Astrocyte of the spinal cord (primary cell): Measurements from ENCODE around the gene BTAF1.

Source experiments
- DNase-seq: peaks from one replicate; pipeline ENCODE4 v3.0.0; 2011; ENCODE audit warnings: low read depth, low spot score
- H3K4me3 ChIP-seq: 2 replicates; pipeline ENCODE4 v1.5.1; 2011; ENCODE audit warnings: low read depth, mild to moderate bottlenecking, low read length, moderate library complexity
- in situ Hi-C: cut with HindIII; loops from 2 replicates; pipeline ENCODE4 v1.10.0; 2017; ENCODE audit warnings: low sequenced_read_pairs
- TF ChIP-seq, protein P1 (sequence below): IDR thresholded peaks from 2 replicates; pipeline ENCODE4 v1.5.1; 2012; ENCODE audit warnings: low read depth, mild to moderate bottlenecking, low read length, inconsistent platforms

The BTAF1 gene

DNA sequence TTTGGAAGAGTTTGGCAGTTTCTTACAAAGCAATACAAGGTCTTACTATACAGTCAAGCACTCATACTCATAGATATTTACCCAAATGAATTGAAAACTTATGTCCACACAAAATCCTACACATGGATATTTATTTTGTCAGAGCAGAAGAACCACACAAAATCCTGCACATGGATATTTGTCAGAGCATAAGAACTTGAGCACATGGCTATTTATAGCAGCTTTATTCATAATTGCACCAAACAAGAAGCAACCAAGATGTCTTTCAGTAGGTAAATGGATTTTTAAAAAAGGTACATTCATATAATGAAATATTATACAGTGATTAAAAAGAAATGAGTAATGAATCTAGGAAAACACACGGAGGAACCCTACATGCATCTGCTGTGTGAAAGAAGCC lies 115.4 kb downstream of the BTAF1 start:
- in situ Hi-C loops, result no loop called here
- TF ChIP-seq, protein P1, sequence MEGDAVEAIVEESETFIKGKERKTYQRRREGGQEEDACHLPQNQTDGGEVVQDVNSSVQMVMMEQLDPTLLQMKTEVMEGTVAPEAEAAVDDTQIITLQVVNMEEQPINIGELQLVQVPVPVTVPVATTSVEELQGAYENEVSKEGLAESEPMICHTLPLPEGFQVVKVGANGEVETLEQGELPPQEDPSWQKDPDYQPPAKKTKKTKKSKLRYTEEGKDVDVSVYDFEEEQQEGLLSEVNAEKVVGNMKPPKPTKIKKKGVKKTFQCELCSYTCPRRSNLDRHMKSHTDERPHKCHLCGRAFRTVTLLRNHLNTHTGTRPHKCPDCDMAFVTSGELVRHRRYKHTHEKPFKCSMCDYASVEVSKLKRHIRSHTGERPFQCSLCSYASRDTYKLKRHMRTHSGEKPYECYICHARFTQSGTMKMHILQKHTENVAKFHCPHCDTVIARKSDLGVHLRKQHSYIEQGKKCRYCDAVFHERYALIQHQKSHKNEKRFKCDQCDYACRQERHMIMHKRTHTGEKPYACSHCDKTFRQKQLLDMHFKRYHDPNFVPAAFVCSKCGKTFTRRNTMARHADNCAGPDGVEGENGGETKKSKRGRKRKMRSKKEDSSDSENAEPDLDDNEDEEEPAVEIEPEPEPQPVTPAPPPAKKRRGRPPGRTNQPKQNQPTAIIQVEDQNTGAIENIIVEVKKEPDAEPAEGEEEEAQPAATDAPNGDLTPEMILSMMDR, result no peak
- DNase-seq, result no peak
- no peak overlapping the region for H3K4me3 ChIP-seq

DNA sequence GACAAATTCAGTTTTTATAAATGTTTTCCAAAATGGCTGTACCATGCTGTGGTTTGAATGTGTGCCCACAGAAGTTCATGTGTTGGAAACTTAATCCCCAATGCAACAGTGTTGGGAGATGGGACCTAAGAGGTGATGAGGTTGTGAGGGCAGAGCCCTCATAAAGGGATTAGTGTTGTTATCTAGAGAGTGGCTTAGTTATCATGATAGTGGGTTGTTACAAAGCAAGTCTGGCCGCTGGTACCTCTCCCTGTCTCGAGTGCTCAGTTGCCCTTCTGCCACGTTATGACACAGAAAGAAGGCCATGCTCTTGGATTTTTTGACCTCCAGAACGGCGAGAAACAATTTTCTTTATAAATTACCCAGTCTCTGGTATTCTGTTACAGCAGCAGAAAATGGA lies 119.0 kb downstream of the BTAF1 start:
- H3K4me3 ChIP-seq, result no peak overlapping the region
- DNase-seq, result no peak
- in situ Hi-C loops, result no loop called here
- TF ChIP-seq, protein P1, result no peak

DNA sequence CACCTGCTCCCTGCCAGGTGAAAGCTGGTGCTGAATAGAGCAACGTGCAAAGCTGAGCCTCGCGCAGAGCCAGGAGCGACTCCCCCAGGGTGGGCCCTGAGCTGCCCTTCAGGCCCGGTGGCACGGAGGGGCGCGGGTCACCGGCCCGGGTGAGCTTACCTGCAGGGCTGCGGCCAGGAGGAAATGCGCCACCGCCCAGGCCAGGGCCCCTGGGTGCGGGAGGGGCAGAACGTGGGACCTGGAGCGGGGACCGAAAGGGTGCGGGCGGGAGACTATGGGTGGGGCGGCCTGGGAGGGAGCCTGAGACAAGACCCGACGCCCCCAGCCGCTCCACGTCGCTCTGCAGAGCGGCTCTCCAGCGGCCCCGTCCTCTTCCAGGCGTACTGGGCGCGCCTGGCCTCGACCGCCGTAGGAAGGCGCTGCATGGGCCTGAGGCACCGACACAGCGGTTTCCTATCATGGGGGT lies 122.1 kb downstream of the BTAF1 start:
- H3K4me3 ChIP-seq, result no peak overlapping the region
- in situ Hi-C loops, result no loop called here
- no peak for DNase-seq
- TF ChIP-seq, protein P1, result no peak

DNA sequence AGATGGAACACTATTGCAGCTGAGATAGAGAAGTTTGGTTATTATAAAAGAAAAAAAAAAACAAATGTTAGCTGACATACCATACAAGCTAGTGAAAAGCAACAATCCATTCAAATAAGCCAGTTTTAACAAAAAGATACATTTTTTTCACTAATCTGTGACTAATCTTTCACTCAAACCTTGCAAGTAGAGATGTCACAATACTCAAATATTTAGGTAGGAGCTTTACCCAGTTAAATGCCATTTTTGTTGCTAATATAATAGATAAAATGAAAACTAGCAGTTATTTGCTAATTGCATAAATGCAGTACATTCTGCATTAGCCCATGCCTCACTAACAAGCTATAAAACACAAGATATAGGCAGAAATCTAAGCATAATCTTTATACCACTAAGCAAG lies 123.6 kb downstream of the BTAF1 start:
- no peak for DNase-seq
- TF ChIP-seq, protein P1, result no peak
- no peak overlapping the region for H3K4me3 ChIP-seq
- in situ Hi-C loops, result no loop called here

DNA sequence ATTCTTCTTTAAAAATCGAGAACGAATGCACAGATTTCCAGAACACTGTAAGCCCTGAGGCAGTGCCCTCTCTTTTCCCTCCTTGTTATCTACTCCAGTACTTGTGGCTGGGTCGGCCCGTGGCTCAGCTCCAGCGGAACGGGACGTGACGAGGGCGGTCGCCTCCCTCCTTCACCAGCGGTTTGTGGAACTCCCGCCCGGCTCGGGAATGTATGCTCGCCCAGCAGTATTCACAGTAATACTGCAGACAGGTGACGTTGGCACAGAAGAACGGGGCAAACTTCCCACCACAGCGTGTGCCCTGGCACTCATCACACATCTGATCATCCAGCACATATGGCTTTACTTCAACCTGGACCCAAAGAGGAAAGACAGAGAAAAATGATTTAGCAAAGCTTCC lies 128.5 kb downstream of the BTAF1 start:
- TF ChIP-seq, protein P1, result no peak
- no peak overlapping the region for H3K4me3 ChIP-seq
- no peak for DNase-seq
- in situ Hi-C loops, result no loop called here

DNA sequence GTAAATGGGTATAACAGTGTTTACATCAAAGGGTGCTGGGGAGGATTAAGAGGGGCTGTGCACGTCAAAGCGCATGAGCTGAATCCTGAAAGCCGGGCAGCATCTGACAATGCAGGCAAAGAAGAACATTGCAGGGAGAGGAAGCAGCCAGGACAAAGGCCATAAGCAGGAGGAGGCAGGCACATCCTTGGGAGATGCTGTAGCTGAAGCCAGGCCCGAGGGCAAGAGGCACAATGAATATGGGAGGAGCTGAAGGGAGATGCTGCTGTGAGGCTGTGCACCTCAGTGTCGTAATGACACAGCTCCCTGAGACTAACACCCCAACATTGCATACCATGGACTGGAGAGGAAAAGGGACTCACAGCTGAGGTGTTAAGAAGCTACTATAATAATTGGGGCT lies 129.2 kb downstream of the BTAF1 start:
- no peak for DNase-seq
- in situ Hi-C loops, result no loop called here
- TF ChIP-seq, protein P1, result no peak
- no peak overlapping the region for H3K4me3 ChIP-seq

DNA sequence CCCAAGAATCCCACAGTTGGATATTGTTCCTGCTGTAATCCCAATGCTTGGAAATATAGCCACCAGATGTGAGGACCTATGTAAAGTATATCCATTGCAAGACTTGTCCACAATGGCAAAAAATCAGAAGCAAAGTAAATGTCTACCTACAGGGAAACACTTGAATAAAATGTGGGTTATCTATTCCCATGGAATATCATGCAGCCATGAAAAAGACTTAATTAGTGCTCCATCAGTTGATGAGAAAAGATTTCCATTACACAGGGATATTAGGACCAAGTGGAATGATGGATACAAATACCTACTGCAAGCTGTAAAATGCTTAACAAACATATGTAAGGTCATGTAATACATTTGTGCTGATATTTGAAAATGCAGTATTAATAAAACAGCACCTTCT lies 131.2 kb downstream of the BTAF1 start:
- no peak overlapping the region for H3K4me3 ChIP-seq
- no peak for DNase-seq
- in situ Hi-C loops, result no loop called here
- TF ChIP-seq, protein P1, result no peak
